NCI-H510A (cell line): Measurements from ENCODE around the gene SORBS2.
"Not testable (repeated sequence)": the region's sequence is repeated elsewhere in the genome, so short reads cannot be mapped to it uniquely, and the experiment has no call there.

Experiments
- DNase-seq: peaks from one replicate; lab custom pipeline; 2025; lab: John Stamatoyannopoulos, UW

The SORBS2 gene

DNA sequence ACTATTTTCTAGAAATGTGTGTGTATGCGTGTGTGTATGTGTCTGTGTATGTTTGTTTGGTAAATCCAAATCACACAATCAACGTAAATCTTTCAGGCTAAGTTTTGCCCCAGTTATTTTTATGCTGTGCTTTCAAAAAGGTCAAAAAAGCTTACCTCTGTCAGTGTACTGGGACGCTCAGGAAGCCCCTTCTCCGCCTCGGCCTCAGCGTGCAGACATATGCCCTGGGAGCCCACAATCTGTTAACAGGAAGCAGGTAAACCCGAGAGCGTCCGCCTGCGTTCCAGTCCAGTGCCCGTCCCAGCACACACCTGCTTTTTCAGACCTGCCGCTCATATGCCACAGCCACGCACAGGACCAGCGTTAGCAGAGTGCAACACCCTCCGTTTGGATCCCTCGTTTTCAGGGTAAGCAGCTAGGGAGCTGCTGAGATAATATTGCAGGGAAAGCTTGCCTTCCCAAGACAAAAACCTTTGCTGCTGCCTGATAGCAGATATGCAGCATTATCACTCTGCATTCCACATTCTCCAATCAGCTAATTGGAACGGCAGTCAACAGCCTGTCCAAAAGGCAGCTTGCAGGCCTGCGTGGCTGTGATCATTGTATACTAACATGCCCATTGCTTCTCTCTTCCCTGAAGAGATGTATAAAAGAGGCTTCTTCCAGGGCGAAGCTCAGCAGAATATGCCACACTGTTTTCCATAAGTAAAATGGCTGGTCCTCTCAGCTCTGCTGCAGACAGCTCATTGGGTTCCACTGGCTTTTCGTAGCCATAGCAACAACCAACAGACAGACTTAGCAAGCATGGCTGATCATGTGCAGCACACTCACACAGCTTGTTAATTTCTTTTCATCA is at the start of gene SORBS2:
Gene SORBS2 (minus strand): TSS at position 686 of the 856 bp plus-strand sequence. CDS start 121,623 bp downstream, outside the sequence.
- peak; percentile 44 for DNase-seq

DNA sequence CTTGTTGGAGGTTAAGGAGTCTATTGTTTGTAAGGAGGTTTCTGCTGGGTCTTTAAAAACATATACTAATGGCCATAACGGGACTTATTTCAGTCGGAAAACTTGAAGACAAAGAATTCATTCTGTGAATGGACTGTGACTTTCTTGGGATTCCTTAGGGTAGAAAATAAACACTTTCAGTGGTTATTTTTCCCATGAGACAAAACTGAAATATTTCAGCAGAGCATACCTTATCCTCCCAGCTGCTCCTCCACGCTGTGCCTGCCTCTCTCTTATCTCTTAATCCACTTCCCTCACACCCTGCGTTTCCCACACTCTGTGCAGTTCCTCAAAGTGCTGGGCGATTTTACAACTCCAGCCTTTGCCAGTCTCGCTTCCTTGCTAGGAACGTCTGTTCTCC is 47.1 kb upstream of the SORBS2 start:
- DNase-seq = no peak

DNA sequence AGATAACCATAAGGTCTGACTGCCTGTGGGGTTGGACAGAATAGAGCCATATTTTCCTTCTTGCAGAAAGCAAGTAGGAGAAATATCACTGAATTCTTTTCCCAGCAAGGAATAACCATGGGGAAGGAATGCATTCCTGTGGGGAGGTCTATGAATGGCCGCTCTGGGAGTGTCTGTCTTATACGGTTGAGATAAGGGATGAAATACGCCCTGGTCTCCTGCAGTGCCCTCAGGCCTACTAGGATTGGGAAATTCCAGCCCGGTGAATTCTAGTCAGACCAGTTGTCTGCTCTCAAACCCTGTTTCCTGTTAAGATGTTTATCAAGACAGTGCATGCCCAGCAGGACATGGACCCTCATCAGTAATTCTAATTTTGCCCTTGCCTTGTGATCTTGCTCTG is 45.6 kb upstream of the SORBS2 start:
- DNase-seq = not testable (repeated sequence)

- DNase-seq = no peak
These were observed 41.8 kb upstream of the SORBS2 start for GRCh38 chr4:185853841-185854240.

GRCh38 chr4:185852961-185853360 is 41.0 kb upstream of the SORBS2 start:
- DNase-seq = no peak

- no peak for DNase-seq
These were observed 37.9 kb upstream of the SORBS2 start for GRCh38 chr4:185849664-185850550.

GRCh38 chr4:185847352-185848097 is 35.5 kb upstream of the SORBS2 start:
- DNase-seq = no peak

- no peak for DNase-seq
These were observed 34.6 kb upstream of the SORBS2 start for GRCh38 chr4:185846505-185847150.

GRCh38 chr4:185845966-185846365 is 34.0 kb upstream of the SORBS2 start:
- DNase-seq = no peak

DNA sequence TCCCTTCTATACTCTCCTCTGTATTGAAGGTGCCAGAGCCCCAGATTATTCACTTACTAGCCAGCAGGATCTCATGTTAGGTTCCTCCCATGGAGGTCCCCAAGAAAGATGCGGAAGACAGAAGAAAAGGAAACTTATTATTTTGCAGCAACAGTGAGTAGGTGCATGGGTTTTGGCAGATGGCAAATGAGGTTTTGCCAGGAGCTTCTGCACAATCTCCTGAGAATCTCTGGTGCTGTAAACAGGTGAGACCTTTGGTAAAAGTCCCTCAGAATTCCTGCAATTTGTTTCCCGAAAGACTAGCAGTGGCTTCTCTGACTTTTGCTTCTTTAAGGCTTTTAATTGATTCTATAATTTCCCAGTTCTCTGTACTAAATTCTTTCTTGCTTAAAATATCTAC is 29.5 kb upstream of the SORBS2 start:
- DNase-seq = no peak

GRCh38 chr4:185840953-185841352 is 29.0 kb upstream of the SORBS2 start:
- no peak for DNase-seq

GRCh38 chr4:185840201-185840600 is 28.2 kb upstream of the SORBS2 start:
- no peak for DNase-seq

DNA sequence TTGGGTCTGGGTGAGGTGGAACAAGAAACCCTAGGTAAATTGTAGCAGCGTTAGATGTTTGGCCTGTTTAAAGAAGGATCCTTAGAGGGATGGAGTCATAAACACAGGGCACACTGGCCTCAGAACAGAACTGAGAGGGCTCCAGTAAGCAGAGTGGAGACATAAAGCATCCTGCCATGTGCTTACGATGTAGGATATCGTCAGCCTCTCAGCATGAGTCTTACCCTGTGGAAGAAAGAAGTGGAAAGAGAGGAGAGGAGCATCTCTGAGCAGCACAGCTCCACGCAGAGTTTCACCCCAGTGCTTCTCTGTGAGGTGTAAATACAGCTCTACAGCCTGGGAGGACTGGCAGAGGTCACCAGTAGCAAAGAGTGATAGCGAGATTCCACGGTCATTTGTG is 27.8 kb upstream of the SORBS2 start:
- no peak for DNase-seq

GRCh38 chr4:185839194-185839712 is 27.3 kb upstream of the SORBS2 start:
- DNase-seq = no peak

GRCh38 chr4:185838514-185839193 is 26.7 kb upstream of the SORBS2 start:
- DNase-seq = no peak

DNA sequence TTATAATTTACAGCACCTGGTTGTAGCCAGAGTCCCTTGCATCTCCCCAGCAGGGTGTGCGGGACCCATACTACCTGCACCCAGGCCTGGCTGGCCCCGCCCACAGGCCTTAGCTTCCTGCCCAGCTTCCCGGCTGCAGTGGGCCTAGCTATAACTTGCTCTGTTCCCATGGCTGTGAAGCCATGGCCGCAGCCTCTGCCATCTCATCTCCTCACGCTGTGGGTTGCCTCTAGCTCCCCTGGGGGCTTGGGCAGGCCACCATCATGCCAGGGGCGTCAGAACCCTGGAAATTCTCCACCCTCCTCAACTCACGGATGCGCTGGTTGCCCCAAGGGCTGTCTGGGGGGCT is 26.1 kb upstream of the SORBS2 start:
- no peak for DNase-seq

DNA sequence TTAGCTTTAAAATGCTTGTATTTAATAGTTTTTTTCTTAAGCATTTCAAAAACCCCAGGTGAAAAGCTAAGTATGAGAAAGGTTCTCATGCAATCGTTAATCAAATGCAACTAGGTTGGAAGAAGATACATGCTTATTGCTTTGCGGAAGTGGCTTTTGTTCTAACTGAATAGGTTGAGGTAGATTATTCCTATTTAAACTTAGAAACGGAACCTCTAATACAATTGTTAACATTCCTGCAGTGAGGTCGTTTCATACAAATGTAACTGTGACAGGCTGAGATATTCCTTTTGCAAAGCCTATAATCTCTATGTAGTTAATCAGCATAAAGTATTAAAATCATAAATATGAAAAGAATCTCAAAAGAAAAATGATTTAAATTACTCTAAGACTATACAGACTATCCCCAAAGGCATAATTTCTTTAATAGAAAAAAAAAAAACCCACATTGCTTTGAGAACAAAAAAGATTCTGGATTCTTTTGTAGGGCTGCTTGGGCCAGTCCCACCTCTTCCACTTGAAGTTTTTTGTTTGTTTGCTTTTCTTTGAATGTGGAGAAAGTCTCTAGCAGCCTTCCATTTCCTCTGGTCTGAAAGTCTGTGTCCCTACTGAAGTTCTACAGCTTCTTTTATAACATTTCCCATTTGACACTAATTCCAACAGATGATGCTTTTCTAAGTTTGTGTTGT is 25.6 kb upstream of the SORBS2 start:
- no peak for DNase-seq

GRCh38 chr4:185836241-185837084 is 24.5 kb upstream of the SORBS2 start:
- DNase-seq = no peak

GRCh38 chr4:185835814-185836213 is 23.8 kb upstream of the SORBS2 start:
- DNase-seq = no peak
